ENCODE results near the gene TOR1AIP2. TPM values are rescaled to one million over a fixed set of nuclear protein-coding genes. Genes with fewer than 3 reads are reported as not detected.
"Not testable (repeated sequence)": the region's sequence is repeated elsewhere in the genome, so short reads cannot be mapped to it uniquely, and the experiment has no call there.

Gene TOR1AIP2
- total RNA-seq, 1 donor from 2014 or later: 114 TPM

DNA sequence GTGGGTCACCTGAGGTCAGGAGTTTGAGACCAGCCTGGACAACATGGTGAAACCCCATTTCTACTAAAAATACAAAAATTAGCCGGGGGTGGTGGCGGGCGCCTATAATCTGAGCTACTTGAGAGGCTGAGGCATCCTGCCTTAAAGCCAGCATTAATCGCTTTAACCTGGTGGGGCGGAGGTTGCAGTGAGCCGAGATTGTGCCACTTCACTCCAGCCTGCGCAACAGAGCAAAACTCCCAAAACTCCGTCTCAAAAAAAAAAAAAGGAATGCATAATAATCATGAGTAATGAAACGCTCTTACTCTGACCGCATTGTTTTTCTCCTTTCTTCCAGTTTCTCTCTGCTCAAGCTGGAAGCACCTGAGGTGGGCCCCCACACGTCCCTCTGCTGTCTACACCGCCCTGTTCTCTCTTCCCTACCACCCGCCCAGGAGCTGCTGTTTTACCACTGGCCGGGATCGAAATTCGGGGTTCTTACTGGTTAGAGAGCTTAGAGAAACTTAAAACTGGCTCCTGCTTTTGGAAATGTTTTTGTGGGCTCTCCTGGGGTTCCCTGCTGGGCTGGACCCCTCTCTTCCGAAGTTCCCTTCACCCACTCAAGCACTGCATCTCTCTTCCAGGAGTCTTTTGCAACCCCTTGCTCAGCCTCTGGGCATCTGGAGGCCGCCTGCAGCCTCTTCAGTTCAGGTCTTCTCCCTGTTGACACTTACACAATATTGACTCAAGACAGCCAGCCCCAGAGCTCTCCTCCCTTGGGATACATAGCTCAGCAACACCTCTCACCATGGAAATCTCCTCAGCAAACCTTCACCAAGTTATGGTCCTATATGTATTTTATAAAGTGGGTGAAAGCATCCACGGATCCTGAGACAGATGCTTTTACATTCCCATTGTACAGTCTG lies 72.1 kb downstream of the TOR1AIP2 start:
- no peak for DNase-seq

DNA sequence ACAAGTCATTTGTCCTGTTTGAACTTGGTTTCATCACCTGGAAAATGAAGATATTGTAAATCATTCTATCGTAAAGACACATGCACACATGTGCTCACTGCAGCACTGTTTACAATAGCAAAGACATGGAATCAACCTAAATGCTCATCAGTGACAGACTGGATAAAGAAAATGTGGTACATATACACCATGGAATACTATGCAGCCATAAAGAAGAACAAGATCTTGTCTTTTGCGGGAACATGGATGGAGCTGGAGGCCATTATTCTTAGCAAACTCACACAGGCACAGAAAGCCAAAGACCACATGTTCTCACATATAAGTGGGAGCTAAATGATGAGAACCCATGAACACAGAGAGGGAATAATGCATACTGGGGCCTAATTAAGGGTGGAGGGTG lies 73.2 kb downstream of the TOR1AIP2 start:
- not testable (repeated sequence) for DNase-seq

DNA sequence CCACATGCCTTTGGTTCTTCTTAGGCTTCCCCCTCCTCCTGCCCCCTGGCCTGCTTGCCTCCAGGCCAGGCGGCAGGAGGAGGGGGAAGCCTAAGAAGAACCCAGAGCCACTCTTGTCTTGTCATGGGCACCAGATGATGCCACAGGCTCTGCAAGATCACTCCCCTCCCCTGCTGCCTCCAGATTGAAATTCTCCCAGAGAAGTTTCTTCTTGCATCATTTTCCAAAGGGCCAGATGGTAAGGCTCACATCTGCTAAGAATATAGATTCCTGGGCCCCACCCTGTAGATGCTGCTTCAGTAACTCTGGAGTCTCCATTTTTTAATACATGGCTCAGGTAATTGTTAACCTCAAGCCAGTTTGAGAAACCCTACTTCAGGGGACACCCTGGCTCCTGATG lies 73.7 kb downstream of the TOR1AIP2 start:
- DNase-seq: no peak

DNA sequence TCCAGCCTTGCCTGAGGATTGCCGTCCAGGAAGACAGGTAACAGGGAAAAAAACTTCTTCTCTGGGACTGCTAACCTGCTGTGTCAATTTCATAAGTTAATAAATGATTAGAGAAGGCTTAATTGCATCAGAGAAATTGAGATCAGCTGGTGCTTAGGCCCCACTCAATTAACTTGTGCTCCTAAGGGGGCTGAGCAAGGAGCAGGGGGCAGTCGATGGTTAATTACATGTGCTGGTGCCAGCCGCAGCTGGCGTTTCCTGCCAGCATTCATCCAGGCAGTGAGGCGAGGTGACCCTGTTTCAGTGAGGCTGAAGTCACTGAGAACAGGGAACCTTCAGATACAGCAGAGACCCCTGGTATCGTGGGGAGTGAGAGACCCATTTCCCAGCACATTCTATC lies 74.5 kb downstream of the TOR1AIP2 start:
- no peak for DNase-seq

DNA sequence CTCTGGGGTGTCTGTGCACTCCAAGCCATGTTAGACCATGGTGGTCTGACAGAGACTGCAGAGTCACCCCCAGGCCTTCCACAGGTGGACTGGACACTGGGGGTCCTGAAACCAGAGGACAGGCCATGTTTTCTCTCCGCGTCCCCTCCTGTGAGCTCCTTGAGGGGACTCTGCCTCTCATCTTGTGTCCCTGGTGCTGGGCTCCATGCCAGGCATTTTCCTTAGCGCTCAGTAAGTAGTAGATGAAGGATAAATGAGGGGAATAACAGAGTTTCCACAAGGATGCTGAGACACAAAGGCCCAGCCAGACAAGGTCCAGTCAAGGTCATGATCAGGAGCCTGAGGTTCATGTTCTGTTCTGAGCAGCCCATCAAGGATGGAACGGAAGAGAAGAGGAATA lies 77.1 kb downstream of the TOR1AIP2 start:
- no peak for DNase-seq

DNA sequence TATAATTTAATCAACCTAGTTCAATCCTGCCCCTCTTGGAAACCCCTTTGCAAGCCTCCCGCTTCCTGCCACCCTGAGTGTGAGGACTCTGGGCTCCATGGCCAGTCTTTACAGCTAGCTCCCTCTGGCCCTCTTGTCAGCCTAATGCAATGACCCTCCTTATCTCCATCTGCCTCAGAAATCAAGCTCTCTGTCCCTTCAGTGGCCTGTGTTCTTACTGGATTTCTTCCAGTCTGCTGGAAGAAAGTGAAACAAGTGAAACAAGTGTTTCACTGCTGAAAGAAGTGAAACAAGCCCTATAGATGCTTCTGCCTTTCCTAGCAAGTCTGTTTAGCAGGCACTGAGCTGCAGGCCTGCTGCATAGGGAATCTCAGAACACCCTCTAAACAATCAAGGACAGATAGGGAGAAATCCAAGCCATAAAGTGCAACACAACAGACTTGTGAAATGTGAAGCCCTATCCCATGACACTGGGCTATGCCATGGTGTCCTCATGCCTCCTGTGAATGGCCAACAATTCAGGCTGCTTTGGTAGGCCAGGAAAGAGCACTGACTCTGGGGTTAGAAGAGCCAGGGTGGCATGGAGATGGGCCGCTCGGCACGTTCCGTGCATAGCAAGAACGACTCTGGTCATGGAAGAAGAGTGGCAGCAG lies 78.6 kb downstream of the TOR1AIP2 start:
- no peak for DNase-seq

DNA sequence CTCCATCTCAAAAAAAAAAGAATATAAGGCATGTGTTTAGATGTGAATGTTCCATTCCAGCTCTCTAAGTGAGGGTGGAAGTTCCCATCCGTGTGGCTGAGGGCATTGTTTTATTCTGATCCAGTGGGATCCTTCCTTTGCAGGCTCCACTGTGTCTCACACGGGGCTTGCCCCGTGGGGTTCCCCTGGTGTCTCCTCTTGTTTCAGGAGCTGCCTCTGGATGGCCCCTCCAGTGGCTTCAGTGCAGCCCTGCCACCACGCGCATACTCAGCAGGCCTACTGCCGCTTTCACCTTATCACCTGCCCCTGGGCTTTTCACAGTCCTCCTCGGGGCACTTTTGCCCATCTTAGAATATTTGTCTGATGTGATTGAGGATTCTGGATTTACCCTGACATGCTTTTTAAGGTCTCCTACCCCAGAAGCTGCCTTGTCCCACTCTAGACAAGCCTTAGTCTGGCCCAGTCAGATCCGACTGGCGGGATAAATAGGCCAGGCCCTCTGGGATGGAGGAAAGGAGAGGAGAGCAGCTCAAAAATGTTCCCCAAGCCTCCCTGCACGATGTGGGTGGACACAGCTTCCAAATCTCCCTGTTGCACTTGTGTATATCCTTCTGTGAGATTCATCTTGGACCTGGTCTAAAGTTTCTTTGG lies 79.3 kb downstream of the TOR1AIP2 start:
- no peak for DNase-seq

DNA sequence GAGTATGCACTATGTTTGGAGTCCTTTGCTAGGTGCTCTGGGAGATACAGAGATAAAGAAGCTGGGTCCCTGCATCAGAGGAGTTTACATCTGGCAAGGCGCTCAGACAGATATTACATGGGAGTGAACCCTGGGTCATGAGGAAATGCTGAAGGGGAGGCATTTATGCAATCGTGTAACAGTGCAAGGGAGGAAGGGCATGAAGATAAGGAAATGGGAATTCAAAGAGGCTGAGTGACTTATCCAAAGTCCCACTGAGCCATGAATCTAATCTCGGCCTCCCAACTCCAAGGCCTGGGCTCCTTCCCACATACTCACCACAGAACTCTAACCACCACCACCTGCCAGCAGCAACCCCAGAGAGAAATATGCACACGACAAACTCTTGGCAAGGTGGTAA lies 82.9 kb downstream of the TOR1AIP2 start:
- no peak for DNase-seq

DNA sequence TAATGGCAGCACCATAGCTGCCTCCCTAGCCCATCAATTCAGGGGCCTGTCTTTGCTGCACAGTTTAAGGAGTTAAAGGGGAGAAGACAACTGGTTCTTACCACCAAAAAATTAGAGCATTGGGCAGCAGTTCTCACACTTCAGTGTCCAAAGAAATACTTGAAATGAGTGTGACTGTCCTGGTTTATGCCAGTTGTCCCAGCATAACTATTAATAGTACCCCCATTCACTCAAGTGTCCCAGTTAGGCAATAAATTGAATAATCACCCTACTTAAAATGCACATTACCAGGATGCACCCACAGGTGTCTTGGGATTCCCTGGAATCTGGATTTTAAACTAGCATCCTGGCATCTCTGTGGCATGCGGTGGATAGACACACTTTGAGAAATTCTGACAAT lies 83.5 kb downstream of the TOR1AIP2 start:
- DNase-seq: no peak

DNA sequence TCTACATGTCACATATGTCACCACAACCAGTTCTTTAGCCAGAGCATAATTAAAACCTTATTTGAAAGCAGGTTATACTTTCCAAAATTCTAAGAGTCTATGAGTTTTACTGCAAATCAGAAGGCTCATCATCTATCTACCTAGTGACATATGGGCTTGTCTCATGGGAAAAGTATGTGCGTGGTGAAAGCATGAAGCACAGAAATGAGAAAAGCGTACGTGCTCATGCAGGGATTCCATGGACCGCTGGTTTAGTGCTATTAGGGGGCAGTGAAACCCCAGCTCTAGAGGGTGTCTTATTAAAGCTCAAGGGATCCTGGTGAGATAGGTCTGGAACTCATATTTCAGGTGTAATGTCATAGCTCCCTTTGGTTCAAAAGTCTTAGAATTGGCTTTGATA lies 84.3 kb downstream of the TOR1AIP2 start:
- DNase-seq: no peak

Other genes with a start within 250 kb of the TOR1AIP2 start
- under 0.01 and 0.05 TPM in 2 replicates for gene FAM163A, start 134.5 kb downstream of the TOR1AIP2 start, total RNA-seq
- gene TOR1AIP1, start 4.5 kb upstream of the TOR1AIP2 start, total RNA-seq: 36.4 and 48.3 TPM in 2 replicates
- 61.6 and 64.0 TPM in 2 replicates for gene CEP350, start 77.0 kb upstream of the TOR1AIP2 start, total RNA-seq